A673 (cell line): ENCODE results near the gene PELI3. TPM values are rescaled to one million over a fixed set of nuclear protein-coding genes. Genes with fewer than 3 reads are reported as not detected.

Experiments
- BruUV-seq: library from RNA; stranded (reverse); fragments of 400-500 nt; replicated peaks from 2 replicates; lab custom pipeline; 2021; lab: Mats Ljungman, UMichigan
- CTCF ChIA-PET: fragments of 300-600 bp; sonication (Branson Sonifier 250); formaldehyde crosslinking; loops from one replicate; lab custom pipeline; 2022; ENCODE audit warnings: antibody characterized with exemption; lab: Charles Lee
- POLR2A ChIA-PET: fragments of 300-600 bp; sonication (Branson Sonifier 250); formaldehyde crosslinking; loops from one replicate; lab custom pipeline; 2022; ENCODE audit warnings: antibody characterized with exemption; ENCODE audit not compliant: low non-redundant PET; lab: Charles Lee
- DNase-seq: peaks from one replicate; pipeline ENCODE4 v3.0.0-alpha.2; 2015; ENCODE audit warnings: low spot score
- H3K27ac ChIP-seq: fragments of 200-600 bp; sonication (generic); 2 replicates; pipeline ENCODE4 v1.5.1; 2016; ENCODE audit warnings: mixed run types, low read depth, mild to moderate bottlenecking, mixed read lengths, antibody characterized with exemption, low read length; ENCODE audit not compliant: poor library complexity, severe bottlenecking
- H3K27me3 ChIP-seq: fragments of 200-600 bp; sonication (generic); replicated peaks from 2 replicates; pipeline ENCODE4 v1.6.1; 2017; ENCODE audit warnings: mixed run types, low read depth, mild to moderate bottlenecking, mixed read lengths, antibody characterized with exemption, low read length; ENCODE audit not compliant: insufficient read depth, poor library complexity
- H3K36me3 ChIP-seq: fragments of 200-600 bp; sonication (generic); 2 replicates; pipeline ENCODE4 v1.6.1; 2016; ENCODE audit warnings: mixed run types, mild to moderate bottlenecking, mixed read lengths, antibody characterized with exemption, low read length; ENCODE audit not compliant: insufficient read depth, poor library complexity, severe bottlenecking
- H3K4me1 ChIP-seq: fragments of 200-600 bp; sonication (generic); 2 replicates; pipeline ENCODE4 v1.6.1; 2017; ENCODE audit warnings: mixed run types, mild to moderate bottlenecking, mixed read lengths, antibody characterized with exemption, low read length; ENCODE audit not compliant: insufficient read depth, poor library complexity, severe bottlenecking
- H3K4me3 ChIP-seq: fragments of 200-600 bp; sonication (generic); 2 replicates; pipeline ENCODE4 v1.5.1; 2016; ENCODE audit warnings: low read depth, mixed run types, mild to moderate bottlenecking, mixed read lengths, low read length; ENCODE audit not compliant: poor library complexity, severe bottlenecking
- H3K9me3 ChIP-seq: fragments of 200-600 bp; sonication (generic); 2 replicates; pipeline ENCODE4 v1.6.1; 2016; ENCODE audit warnings: mixed run types, low read depth, mild to moderate bottlenecking, mixed read lengths, antibody characterized with exemption, low read length; ENCODE audit not compliant: poor library complexity, severe bottlenecking
- CTCF ChIP-seq: fragments of 300-800, 200-600 bp; sonication (generic); conservative IDR thresholded peaks from 2 replicates; pipeline ENCODE4 v1.5.1; 2017; ENCODE audit warnings: low read depth, mild to moderate bottlenecking, antibody characterized with exemption, low read length, moderate library complexity, mixed read lengths
- EZH2 ChIP-seq: fragments of 200-600 bp; sonication (generic); IDR thresholded peaks from 2 replicates; pipeline ENCODE4 v1.6.1; 2017; ENCODE audit warnings: borderline replicate concordance, low read depth, mild to moderate bottlenecking, mixed read lengths, antibody characterized with exemption, low read length; ENCODE audit not compliant: poor library complexity, severe bottlenecking
- intact Hi-C: fragments of 100-400 bp; cut with micrococcal nuclease; formaldehyde crosslinking; loops from one replicate; pipeline ENCODE4 v1.10.0; 2022; ENCODE audit not compliant: unreplicated experiment
- total RNA-seq: library from RNA; stranded (reverse); gene quantifications from 2 replicates; pipeline ENCODE4 v1.2.3, GENCODE V29; 2021

PELI3 gene
- total RNA-seq, 1 experiment from 2014 or later: 15.4 TPM

- Histone ChIP-seq H3K27me3 (no peaks in the 10 kb centered on the region), H3K9me3 (no peaks in the 10 kb centered on the region), H3K4me3 (peak overlapping the region; percentile 67), H3K4me1 (no peaks in the 10 kb centered on the region), H3K27ac (peak overlapping the region; percentile 70), H3K36me3 (no peaks in the 10 kb centered on the region)
- intact Hi-C loops: no loop called here
- POLR2A ChIA-PET: no interaction called here
- no TSS peak for BruUV-seq
- CTCF ChIA-PET: interaction anchor here (1.3 kb wide), 1 partner anchor 13 kb away, joined by 12 read pairs; no protein-coding TSS in a partner anchor
- no peak for DNase-seq
- TF ChIP-seq CTCF (no peak), EZH2 (no peak)
Measured at GRCh38 chr11:66465373-66466224, 1.1 kb upstream of the PELI3 start.

- no TSS peak for BruUV-seq
- peak; percentile 63 for DNase-seq
- H3K4me3 ChIP-seq: peak overlapping the region; percentile 67
- H3K36me3 ChIP-seq: no peaks in the 10 kb centered on the region
- ChIA-PET POLR2A (interaction anchor here (0.9 to 1.0 kb wide), 3 partner anchors 13 to 154 kb away, joined by 3 to 4 read pairs (median 4); partner anchors contain the start of gene DPP3), CTCF (interaction anchor here (0.9 to 1.3 kb wide), 4 partner anchors 12 to 58 kb away, joined by 3 to 17 read pairs (median 8); partner anchors contain the start of genes DPP3 and MRPL11)
- intact Hi-C loops: no loop called here
- H3K4me1 ChIP-seq: no peaks in the 10 kb centered on the region
- no peaks in the 10 kb centered on the region for H3K27me3 ChIP-seq
- H3K27ac ChIP-seq: peak overlapping the region; percentile 70
- TF ChIP-seq EZH2: no peak
- TF ChIP-seq CTCF: peak; percentile 33; the same call in 1 of the 2 replicates
- H3K9me3 ChIP-seq: no peaks in the 10 kb centered on the region
Measured at GRCh38 chr11:66467034-66467659, 442 bp downstream of the PELI3 start.

- POLR2A ChIA-PET: no interaction called here
- Histone ChIP-seq H3K4me1 (no peaks in the 10 kb centered on the region), H3K27ac (no peak overlapping the region), H3K36me3 (no peaks in the 10 kb centered on the region), H3K27me3 (no peaks in the 10 kb centered on the region), H3K9me3 (no peaks in the 10 kb centered on the region), H3K4me3 (peak overlapping the region; percentile 67)
- CTCF ChIA-PET: no interaction called here
- DNase-seq: no peak
- no TSS peak for BruUV-seq
- intact Hi-C loops: no loop called here
- no peak for TF ChIP-seq CTCF
- TF ChIP-seq EZH2: no peak
Measured at GRCh38 chr11:66467756-66468155, 1.1 kb downstream of the PELI3 start.
